ENCODE results near the gene PHF8.

Gene PHF8

DNA sequence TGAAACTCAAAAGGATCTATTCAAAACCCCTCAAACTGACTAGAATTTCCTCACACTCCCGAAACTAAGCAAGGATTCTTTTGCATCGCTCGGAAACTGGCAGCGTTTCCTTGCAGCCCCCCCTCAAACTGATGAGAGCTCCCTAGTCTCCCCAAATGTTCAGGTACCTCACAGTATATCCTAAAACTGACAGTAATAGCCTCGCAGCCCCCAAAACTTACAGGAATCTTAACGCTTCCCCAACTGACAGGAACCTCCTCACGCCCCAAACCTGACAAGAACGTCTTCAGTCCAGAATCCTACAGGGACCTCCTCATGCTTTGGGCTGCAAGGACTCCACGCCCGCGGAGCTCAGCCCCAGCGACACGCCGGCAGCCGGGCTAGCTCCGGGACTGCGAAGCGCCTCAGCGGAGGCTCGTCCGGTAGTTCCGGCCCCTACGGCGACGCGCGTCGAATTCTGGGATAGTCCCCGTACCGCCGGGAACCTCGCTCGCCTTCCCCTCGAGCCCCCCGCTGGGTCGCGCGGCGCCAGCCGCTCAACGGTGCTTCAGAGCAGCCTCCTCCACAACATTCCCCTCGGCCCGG lies 640 bp downstream of the PHF8 start:
- H3K4me1 Mint-ChIP-seq = peaks cover 6% of the 10 kb centered on the region
- peaks cover 9% of the 10 kb centered on the region for H3K9me3 Mint-ChIP-seq
- H3K27me3 Mint-ChIP-seq (ENCODE audit: low read depth) = no peaks in the 10 kb centered on the region
- peak overlapping the region; percentile 96 to 100 (median 100) for H3K27ac Mint-ChIP-seq
- peaks cover 7% of the 10 kb centered on the region for H3K36me3 Mint-ChIP-seq (ENCODE audit: low read depth)
- no peak for TF ChIP-seq CTCF (IDR thresholded peaks at IDR 0.05; ENCODE audit: unreplicated experiment in 3 of 3)
- H3K4me3 Mint-ChIP-seq = peak overlapping the region; percentile 95 to 99 (median 98)

- peaks cover 7% of the 10 kb centered on the region for H3K36me3 Mint-ChIP-seq (ENCODE audit: low read depth)
- peaks cover 6% of the 10 kb centered on the region for H3K4me1 Mint-ChIP-seq
- no peak for TF ChIP-seq CTCF (IDR thresholded peaks at IDR 0.05; ENCODE audit: unreplicated experiment in 3 of 3)
- peak overlapping the region; percentile 95 to 99 (median 98) for H3K4me3 Mint-ChIP-seq
- no peaks in the 10 kb centered on the region for H3K27me3 Mint-ChIP-seq (ENCODE audit: low read depth)
- H3K27ac Mint-ChIP-seq = peak overlapping the region; percentile 96 to 100 (median 100)
- H3K9me3 Mint-ChIP-seq = peaks cover 9% of the 10 kb centered on the region
Measured at GRCh38 chrX:54043056-54043455, 1.2 kb downstream of the PHF8 start.

- H3K36me3 Mint-ChIP-seq (ENCODE audit: low read depth) = peaks cover 9% of the 10 kb centered on the region
- H3K4me1 Mint-ChIP-seq = peaks cover 6% of the 10 kb centered on the region
- TF ChIP-seq CTCF (IDR thresholded peaks at IDR 0.05; ENCODE audit: unreplicated experiment in 3 of 3) = peak in 2 of 3 experiments; percentile 13 to 20
- H3K9me3 Mint-ChIP-seq = peaks cover 9% of the 10 kb centered on the region
- peak overlapping the region; percentile 95 to 99 (median 98) for H3K4me3 Mint-ChIP-seq
- H3K27ac Mint-ChIP-seq = peak overlapping the region; percentile 96 to 100 (median 100)
- H3K27me3 Mint-ChIP-seq (ENCODE audit: low read depth) = no peaks in the 10 kb centered on the region
Measured at GRCh38 chrX:54042609-54043021, 1.7 kb downstream of the PHF8 start.

- peaks cover 17% of the 10 kb centered on the region for H3K9me3 Mint-ChIP-seq
Measured at GRCh38 chrX:54030329-54030728, 13.9 kb downstream of the PHF8 start.

GRCh38 chrX:54029529-54030143 lies 14.6 kb downstream of the PHF8 start:
- no peak overlapping the region for H3K4me3 Mint-ChIP-seq

More at GRCh38 chrX:54030329-54030728, 13.9 kb downstream of the PHF8 start:
- Mint-ChIP-seq H3K36me3 (ENCODE audit: low read depth) (peaks cover 52% of the 10 kb centered on the region), H3K4me1 (no peaks in the 10 kb centered on the region), H3K4me3 (no peak overlapping the region), H3K27me3 (ENCODE audit: low read depth) (no peaks in the 10 kb centered on the region), H3K27ac (no peak overlapping the region)
- TF ChIP-seq CTCF (IDR thresholded peaks at IDR 0.05; ENCODE audit: unreplicated experiment in 3 of 3) = no peak

More at GRCh38 chrX:54029529-54030143, 14.6 kb downstream of the PHF8 start:
- peaks cover 50% of the 10 kb centered on the region for H3K36me3 Mint-ChIP-seq (ENCODE audit: low read depth)
- no peaks in the 10 kb centered on the region for H3K27me3 Mint-ChIP-seq (ENCODE audit: low read depth)
- no peaks in the 10 kb centered on the region for H3K4me1 Mint-ChIP-seq
- no peak for TF ChIP-seq CTCF (IDR thresholded peaks at IDR 0.05; ENCODE audit: unreplicated experiment in 3 of 3)
- H3K9me3 Mint-ChIP-seq = peaks cover 19% of the 10 kb centered on the region
- H3K27ac Mint-ChIP-seq = peak overlapping the region in 2 of 3 experiments; percentile 26 to 72
